IPS-15b (cell line): ENCODE data around the gene CDT1.

Experiments
- H3K27me3 ChIP-seq: one replicate; pipeline ENCODE4 v1.6.1; 2013; ENCODE audit warnings: low read length; ENCODE audit not compliant: control insufficient read depth, insufficient read depth
- H3K36me3 ChIP-seq: one replicate; pipeline ENCODE4 v1.6.1; 2013; ENCODE audit warnings: low read length; ENCODE audit not compliant: control insufficient read depth, insufficient read depth
- H3K4me1 ChIP-seq: one replicate; pipeline ENCODE4 v1.6.1; 2013; ENCODE audit warnings: mild to moderate bottlenecking, low read length; ENCODE audit not compliant: control insufficient read depth, insufficient read depth
- H3K4me3 ChIP-seq: one replicate; pipeline ENCODE4 v1.5.1; 2013; ENCODE audit warnings: low read depth, low read length
- H3K9ac ChIP-seq: one replicate; pipeline ENCODE4 v1.6.1; 2013; ENCODE audit warnings: low read depth, mild to moderate bottlenecking, low read length
- H3K9me3 ChIP-seq: one replicate; pipeline ENCODE4 v1.6.1; 2013; ENCODE audit warnings: mild to moderate bottlenecking, low read length; ENCODE audit not compliant: control insufficient read depth, insufficient read depth

The CDT1 gene

GRCh38 chr16:88789594-88789993 lies 14.0 kb upstream of the CDT1 start:
- H3K27me3 ChIP-seq = no peaks in the 10 kb centered on the region
- H3K36me3 ChIP-seq = no peaks in the 10 kb centered on the region
- H3K9me3 ChIP-seq = no peaks in the 10 kb centered on the region
- no peak overlapping the region for H3K9ac ChIP-seq
- H3K4me1 ChIP-seq = no peaks in the 10 kb centered on the region
- H3K4me3 ChIP-seq = no peak overlapping the region

DNA sequence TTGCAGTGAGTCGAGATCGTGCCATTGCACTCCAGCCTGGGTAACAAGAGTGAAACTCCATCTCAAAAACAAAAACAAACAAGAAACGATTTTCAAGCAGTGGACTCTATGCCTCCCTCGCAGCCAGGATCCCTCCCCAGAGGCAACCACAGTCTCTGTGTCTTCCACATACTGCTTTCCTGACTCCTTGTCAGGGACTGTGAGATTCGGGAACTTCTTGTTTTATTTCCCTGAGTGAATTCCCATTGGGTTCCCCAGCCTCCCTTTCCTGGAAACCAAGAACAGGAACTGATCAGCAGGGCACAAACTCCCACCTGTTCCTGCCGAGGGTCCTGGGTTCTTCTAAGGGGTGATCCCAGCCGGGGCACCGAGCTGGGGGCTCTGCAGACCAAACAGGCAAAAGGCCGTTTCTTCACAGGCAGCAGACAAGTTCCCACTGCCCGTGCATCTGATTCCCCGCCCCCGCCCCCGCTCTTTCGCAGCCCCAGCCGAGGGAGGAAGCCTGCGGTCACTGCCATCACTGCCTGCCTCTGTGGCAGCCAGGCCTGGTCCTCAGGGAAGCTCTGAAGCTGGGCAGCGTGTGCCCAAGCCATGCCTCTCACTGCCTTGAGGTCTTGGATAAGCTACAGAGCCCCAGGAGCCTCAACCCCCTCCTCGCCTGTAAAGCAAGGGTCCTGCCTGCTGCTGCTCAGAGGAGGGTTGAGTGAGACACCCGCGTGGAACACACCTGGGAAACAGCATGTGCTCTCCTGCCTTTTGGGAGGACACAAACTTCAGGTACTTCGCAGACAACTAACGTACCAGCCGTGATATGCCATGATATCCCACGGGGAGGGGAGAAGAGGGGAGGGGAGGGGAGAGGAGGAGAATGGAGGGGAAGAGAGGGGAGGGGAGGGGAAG lies 13.0 kb upstream of the CDT1 start:
- H3K9me3 ChIP-seq = no peaks in the 10 kb centered on the region
- no peak overlapping the region for H3K4me3 ChIP-seq
- no peaks in the 10 kb centered on the region for H3K36me3 ChIP-seq
- no peak overlapping the region for H3K9ac ChIP-seq
- H3K27me3 ChIP-seq = no peaks in the 10 kb centered on the region
- no peaks in the 10 kb centered on the region for H3K4me1 ChIP-seq

DNA sequence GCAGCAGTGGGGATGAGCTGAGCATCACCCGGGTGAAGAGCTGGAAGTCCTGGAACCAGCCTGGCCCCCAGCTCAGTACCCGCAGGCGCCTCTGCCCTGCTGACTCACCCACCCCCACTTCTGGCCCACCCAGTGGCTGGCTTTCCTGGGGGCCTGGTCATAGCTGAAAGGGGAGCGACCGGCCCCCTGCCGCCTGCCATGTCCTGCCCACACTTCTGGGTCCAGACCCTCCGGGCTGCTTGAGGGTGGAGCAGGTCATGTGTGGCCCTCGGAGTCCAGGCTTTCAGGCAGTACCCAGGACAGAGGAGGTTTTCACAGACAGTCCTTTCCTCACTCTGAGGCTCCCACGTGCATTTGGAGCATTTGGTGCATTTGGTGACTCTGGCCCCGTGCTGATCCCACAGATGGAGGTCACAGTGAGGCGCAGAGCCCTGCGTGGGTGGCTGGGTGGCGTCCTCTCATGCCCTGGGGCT lies 11.5 kb upstream of the CDT1 start:
- no peak overlapping the region for H3K9ac ChIP-seq

DNA sequence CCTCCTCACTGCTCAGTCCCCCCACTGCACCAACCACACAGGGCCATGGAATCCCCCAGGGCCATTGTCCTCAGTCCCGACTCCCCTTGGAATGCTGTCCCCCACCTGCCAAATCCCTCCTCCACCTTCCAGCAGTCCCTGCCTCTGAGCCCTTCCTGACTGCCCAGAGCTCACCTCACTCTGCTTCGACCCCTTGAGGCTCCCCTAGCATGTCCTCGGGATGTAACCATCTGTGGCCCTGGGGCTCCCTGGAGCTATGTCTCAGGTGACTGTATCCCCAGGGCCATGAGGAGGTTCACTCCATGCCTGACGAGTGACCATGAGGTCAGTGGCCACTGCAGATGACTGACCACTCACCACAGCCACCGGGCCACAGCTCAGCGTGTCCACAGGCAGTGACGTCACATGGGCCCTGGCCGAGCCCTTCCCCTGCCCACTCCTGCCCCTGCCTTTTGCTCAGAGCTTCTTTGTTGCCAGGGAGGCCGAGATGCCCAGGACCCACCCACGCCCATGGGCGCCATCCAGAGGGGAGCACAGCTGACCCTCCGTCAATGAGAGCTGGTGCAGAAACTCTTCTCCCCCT lies 10.8 kb upstream of the CDT1 start:
- Histone ChIP-seq H3K27me3 (no peaks in the 10 kb centered on the region), H3K4me3 (no peak overlapping the region), H3K9ac (no peak overlapping the region), H3K9me3 (no peaks in the 10 kb centered on the region), H3K36me3 (no peaks in the 10 kb centered on the region), H3K4me1 (no peaks in the 10 kb centered on the region)

More for the DNA sequence above, 11.5 kb upstream of the CDT1 start:
- Histone ChIP-seq H3K9me3 (no peaks in the 10 kb centered on the region), H3K4me1 (no peaks in the 10 kb centered on the region), H3K36me3 (no peaks in the 10 kb centered on the region), H3K4me3 (no peak overlapping the region), H3K27me3 (no peaks in the 10 kb centered on the region)

DNA sequence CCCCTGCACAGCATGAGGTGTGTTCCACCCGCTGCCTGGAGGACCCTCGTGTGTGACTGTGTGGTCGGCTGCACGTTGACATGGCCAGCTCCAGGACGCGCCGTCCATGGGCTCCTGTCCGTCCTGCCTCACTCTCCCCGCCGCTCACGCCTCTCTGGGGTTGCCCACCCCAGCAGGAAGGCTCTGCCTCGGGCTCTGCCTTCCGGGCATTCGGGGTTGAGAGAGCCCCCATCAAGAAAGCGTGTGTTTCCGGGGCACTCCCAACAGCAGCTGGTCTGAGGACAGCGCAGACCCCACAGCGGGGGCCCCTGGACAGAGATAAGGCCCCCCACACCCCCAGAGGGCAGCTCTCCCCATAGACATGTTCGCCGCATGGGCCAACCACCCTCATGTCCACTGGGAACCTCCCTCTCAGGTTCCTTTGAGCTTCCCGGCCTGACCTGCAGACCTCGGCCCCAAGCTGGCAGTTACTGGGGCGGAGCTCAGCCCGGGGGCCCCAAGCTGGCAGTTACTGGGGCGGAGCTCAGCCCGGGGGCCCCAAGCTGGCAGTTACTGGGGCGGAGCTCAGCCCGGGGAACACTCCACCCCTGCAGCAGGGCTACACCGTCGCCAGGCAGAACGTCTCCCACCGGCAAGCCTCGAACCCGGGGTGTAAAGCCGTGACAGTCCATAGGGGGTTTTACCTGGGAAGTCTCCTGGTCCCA lies 10.2 kb upstream of the CDT1 start:
- no peak overlapping the region for H3K9ac ChIP-seq
- no peaks in the 10 kb centered on the region for H3K27me3 ChIP-seq
- no peaks in the 10 kb centered on the region for H3K36me3 ChIP-seq
- H3K4me3 ChIP-seq = no peak overlapping the region
- H3K9me3 ChIP-seq = no peaks in the 10 kb centered on the region
- no peaks in the 10 kb centered on the region for H3K4me1 ChIP-seq

GRCh38 chr16:88796278-88796677 lies 7.3 kb upstream of the CDT1 start:
- Histone ChIP-seq H3K9me3 (no peaks in the 10 kb centered on the region), H3K36me3 (no peaks in the 10 kb centered on the region), H3K4me1 (no peaks in the 10 kb centered on the region), H3K9ac (no peak overlapping the region), H3K4me3 (no peak overlapping the region), H3K27me3 (no peaks in the 10 kb centered on the region)

- Histone ChIP-seq H3K9ac (no peak overlapping the region), H3K4me1 (no peaks in the 10 kb centered on the region), H3K36me3 (no peaks in the 10 kb centered on the region), H3K4me3 (no peak overlapping the region), H3K9me3 (no peaks in the 10 kb centered on the region), H3K27me3 (no peaks in the 10 kb centered on the region)
Measured at GRCh38 chr16:88798073-88798472, 5.5 kb upstream of the CDT1 start.

GRCh38 chr16:88798772-88799455 lies 4.7 kb upstream of the CDT1 start:
- Histone ChIP-seq H3K4me1 (no peaks in the 10 kb centered on the region), H3K27me3 (no peaks in the 10 kb centered on the region), H3K36me3 (no peaks in the 10 kb centered on the region), H3K9me3 (no peaks in the 10 kb centered on the region), H3K4me3 (no peak overlapping the region), H3K9ac (no peak overlapping the region)

DNA sequence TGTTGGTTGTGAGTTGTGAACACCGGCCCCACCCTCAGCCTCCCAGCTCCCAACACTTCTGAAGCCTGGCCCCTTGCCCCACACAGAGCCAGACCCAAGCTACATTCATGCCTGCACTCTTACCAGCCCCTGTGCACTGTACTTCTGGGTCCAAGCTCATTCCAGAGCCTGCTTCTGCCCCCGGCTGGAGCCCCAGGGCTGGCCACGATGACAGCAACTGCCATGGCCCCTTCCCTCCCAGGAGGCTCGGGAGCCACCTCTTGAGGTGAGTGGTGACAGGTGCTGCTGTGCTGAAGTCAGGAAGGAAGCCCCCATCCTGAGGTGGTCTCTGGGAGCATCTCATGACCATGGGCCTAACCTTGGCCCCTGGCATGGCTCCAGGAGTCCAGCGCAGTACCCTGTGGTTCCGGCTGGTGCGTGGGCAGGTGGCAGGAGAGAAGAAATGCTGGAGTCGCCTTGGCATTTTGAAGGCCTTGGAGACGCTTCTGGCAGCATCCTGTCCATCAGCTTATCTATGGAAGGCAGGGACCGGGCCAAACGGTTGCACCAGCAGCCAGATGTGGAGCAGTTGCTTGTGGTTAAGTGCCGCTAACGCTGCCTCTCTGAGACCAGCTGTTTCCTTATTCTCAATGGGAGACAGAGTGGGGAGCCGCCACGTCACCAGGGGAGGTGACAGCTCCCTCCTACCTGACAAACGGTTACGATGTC lies 3.9 kb upstream of the CDT1 start:
- no peaks in the 10 kb centered on the region for H3K9me3 ChIP-seq
- peaks cover 5% of the 10 kb centered on the region for H3K36me3 ChIP-seq
- no peak overlapping the region for H3K4me3 ChIP-seq
- no peaks in the 10 kb centered on the region for H3K27me3 ChIP-seq
- H3K9ac ChIP-seq = no peak overlapping the region
- no peaks in the 10 kb centered on the region for H3K4me1 ChIP-seq

DNA sequence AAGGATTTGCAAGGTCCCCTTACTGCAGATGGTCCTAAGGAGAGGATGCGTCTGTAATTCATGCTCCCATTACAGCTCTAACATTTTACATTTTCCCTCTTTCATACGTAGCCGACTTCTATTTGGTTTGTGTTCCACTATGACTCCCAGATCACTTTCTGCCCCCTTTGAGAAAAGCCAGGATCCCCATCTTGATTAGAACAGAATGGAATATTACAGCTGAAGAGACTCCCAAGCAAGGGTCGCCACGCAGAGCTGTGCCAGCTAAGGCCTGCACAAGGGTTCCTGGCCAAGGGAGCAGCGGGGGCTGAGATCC lies 3.4 kb upstream of the CDT1 start:
- Histone ChIP-seq H3K9ac (no peak overlapping the region), H3K27me3 (no peaks in the 10 kb centered on the region), H3K9me3 (no peaks in the 10 kb centered on the region), H3K36me3 (peaks cover 10% of the 10 kb centered on the region), H3K4me1 (no peaks in the 10 kb centered on the region), H3K4me3 (no peak overlapping the region)

GRCh38 chr16:88804173-88804551 lies 573 bp downstream of the CDT1 start:
- H3K4me3 ChIP-seq = peak overlapping the region; percentile 89
- H3K36me3 ChIP-seq = peaks cover 48% of the 10 kb centered on the region
- no peaks in the 10 kb centered on the region for H3K9me3 ChIP-seq
- peak overlapping the region; percentile 94 for H3K9ac ChIP-seq
- H3K4me1 ChIP-seq = no peaks in the 10 kb centered on the region
- H3K27me3 ChIP-seq = no peaks in the 10 kb centered on the region
